Natural killer cell (primary cell): ENCODE data around the gene PHIP. TPM values are rescaled to one million over a fixed set of nuclear protein-coding genes. Genes with fewer than 3 reads are reported as not detected.
A peak's percentile ranks its signal among the peaks of the same experiment; 100 is the strongest.

ENCODE experiments used
- ATAC-seq, 3 donors: fragments of 150-1000 bp in 2 of 3; fragments of 200-7000 bp in 1 of 3; cut with Tn5 transposase; 1 replicate in 1 of 3; 2 replicates in 2 of 3; pipeline ENCODE4 v1.10.0; 2021; ENCODE audit warnings: mild to moderate bottlenecking in 2 of 3, moderate library complexity in 2 of 3
- DNase-seq, 2 donors: peaks; one replicate each; pipeline versions ENCODE4 v3.0.0 to v3.0.0-alpha.2; 2013 to 2021; ENCODE audit warnings: mixed read lengths in 1 of 2
- H3K27ac ChIP-seq: one replicate; pipeline ENCODE4 v1.5.1; 2013; ENCODE audit warnings: mild to moderate bottlenecking, low read length
- H3K27me3 ChIP-seq: one replicate; pipeline ENCODE4 v1.6.1; 2013; ENCODE audit warnings: low read length; ENCODE audit not compliant: control insufficient read depth, insufficient read depth
- H3K36me3 ChIP-seq: one replicate; pipeline ENCODE4 v1.6.1; 2013; ENCODE audit warnings: low read length; ENCODE audit not compliant: control insufficient read depth, insufficient read depth
- H3K4me1 ChIP-seq: one replicate; pipeline ENCODE4 v1.6.1; 2013; ENCODE audit warnings: low read length; ENCODE audit not compliant: control insufficient read depth, insufficient read depth
- H3K4me3 ChIP-seq: one replicate; pipeline ENCODE4 v1.5.1; 2013; ENCODE audit warnings: low read length
- H3K9me3 ChIP-seq: one replicate; pipeline ENCODE4 v1.6.1; 2013; ENCODE audit warnings: low read length; ENCODE audit not compliant: control insufficient read depth, insufficient read depth
- H3K27ac Mint-ChIP-seq, 2 donors: one replicate each; pipeline ENCODE4 v1.8.0; 2022; ENCODE audit warnings: mild to moderate bottlenecking in 2 of 2, mixed read lengths in 2 of 2, moderate library complexity in 1 of 2
- H3K27me3 Mint-ChIP-seq, 2 donors: one replicate each; pipeline ENCODE4 v1.8.0; 2022; ENCODE audit warnings: low read depth in 2 of 2, mixed read lengths in 2 of 2
- H3K36me3 Mint-ChIP-seq: one replicate; pipeline ENCODE4 v1.8.0; 2022; ENCODE audit warnings: mixed read lengths
- H3K4me1 Mint-ChIP-seq, 2 donors: one replicate each; pipeline ENCODE4 v1.8.0; 2022; ENCODE audit warnings: mixed read lengths in 2 of 2
- H3K4me3 Mint-ChIP-seq: one replicate; pipeline ENCODE4 v1.8.0; 2022; ENCODE audit warnings: mild to moderate bottlenecking, moderate library complexity, mixed read lengths
- H3K9me3 Mint-ChIP-seq, 2 donors: one replicate each; pipeline ENCODE4 v1.8.0; 2022; ENCODE audit warnings: mixed read lengths in 2 of 2
- WGBS: methylation state at CpG from one replicate; pipeline ENCODE4 v1.1.7; 2013; ENCODE audit warnings: missing lambda C conversion rate; ENCODE audit not compliant: insufficient coverage; 5-methylcytosine and 5-hydroxymethylcytosine counted together
- intact Hi-C: fragments of 100-400 bp; cut with micrococcal nuclease; formaldehyde crosslinking; loops from one replicate; pipeline ENCODE4 v1.14.2; 2022
- total RNA-seq, 4 donors: library from RNA; stranded (reverse); fragments of 120-200 nt in 1 of 4; gene quantifications; one replicate each; pipeline versions ENCODE4 v1.2.3 to v1.2.4, GENCODE V29; 2013 to 2022
- TF ChIP-seq, protein P1 (sequence below): fragments of 200-600 bp; IDR thresholded peaks from one replicate; pipeline ENCODE4 v1.8.0; 2022; ENCODE audit warnings: antibody characterized with exemption

Gene PHIP
- total RNA-seq, 3 donors from 2014 or later (not counting 1 experiment from before 2014, with no cell fraction given) = 38.5 to 45.6 (median 42.5) TPM

DNA sequence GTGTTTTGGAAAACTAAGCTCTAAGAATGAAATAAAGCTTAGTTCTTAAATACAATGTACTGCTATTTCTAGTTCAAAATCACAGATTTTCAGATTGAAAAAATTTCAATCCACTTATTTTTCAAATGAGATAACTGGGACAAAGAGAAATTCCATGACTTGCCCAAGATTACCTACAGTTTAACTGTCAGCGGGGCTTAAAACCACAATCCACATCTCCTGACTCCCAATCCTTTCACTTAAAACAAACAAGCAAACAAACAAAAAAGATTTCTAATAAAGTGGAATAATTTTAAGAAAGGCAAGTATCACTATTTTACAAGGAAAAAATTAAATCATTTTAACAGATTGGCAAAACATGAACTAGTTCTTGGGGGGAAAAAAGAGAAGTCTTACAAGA, 4.2 kb downstream of the PHIP start:
- Histone ChIP-seq H3K4me3 (no peak overlapping the region), H3K36me3 (no peaks in the 10 kb centered on the region), H3K4me1 (peaks cover 3% of the 10 kb centered on the region), H3K27ac (no peak overlapping the region), H3K27me3 (no peaks in the 10 kb centered on the region), H3K9me3 (no peaks in the 10 kb centered on the region)
- peaks cover 42 to 47% of the 10 kb centered on the region in 2 donors for H3K4me1 Mint-ChIP-seq
- peak overlapping the region; percentile 42 to 64 for H3K27ac Mint-ChIP-seq
- TF ChIP-seq, protein P1, sequence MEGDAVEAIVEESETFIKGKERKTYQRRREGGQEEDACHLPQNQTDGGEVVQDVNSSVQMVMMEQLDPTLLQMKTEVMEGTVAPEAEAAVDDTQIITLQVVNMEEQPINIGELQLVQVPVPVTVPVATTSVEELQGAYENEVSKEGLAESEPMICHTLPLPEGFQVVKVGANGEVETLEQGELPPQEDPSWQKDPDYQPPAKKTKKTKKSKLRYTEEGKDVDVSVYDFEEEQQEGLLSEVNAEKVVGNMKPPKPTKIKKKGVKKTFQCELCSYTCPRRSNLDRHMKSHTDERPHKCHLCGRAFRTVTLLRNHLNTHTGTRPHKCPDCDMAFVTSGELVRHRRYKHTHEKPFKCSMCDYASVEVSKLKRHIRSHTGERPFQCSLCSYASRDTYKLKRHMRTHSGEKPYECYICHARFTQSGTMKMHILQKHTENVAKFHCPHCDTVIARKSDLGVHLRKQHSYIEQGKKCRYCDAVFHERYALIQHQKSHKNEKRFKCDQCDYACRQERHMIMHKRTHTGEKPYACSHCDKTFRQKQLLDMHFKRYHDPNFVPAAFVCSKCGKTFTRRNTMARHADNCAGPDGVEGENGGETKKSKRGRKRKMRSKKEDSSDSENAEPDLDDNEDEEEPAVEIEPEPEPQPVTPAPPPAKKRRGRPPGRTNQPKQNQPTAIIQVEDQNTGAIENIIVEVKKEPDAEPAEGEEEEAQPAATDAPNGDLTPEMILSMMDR = no peak
- intact Hi-C loops = loop anchor here (10.0 kb wide), 1 partner anchor 931 kb away; the partner anchor contains the start of gene TTK
- no peaks in the 10 kb centered on the region for H3K27me3 Mint-ChIP-seq
- WGBS = 100% methylated on average over 1 of the region's 1 CpG
- no peak for ATAC-seq
- DNase-seq = no peak
- H3K4me3 Mint-ChIP-seq = peak overlapping the region; percentile 25
- no peaks in the 10 kb centered on the region for H3K36me3 Mint-ChIP-seq
- H3K9me3 Mint-ChIP-seq = no peaks in the 10 kb centered on the region

DNA sequence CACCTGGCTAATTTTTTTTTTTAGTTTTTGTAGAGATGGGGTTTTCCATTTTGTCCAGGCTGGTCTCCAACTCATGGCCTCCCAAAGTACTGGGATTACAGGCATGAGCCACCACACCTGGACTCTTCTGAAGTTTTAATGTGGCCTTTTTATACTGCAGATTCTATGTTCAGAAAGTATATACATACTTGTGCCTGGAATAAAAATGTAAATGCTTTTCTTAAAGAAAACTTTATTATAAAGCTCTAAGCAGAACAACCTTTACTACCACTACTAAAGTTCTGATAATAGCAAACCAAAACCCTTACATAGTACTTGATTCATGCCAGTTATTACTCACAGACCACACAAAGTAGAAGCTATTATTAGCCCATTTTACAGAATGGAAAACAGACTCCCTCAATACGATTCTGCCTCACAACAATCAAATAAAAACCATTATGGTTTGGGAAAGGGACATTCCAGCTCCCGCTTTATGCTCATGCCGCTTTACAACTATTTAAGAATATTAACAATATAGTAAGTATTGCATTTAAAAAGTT, 5.3 kb downstream of the PHIP start:
- H3K4me3 Mint-ChIP-seq = no peak overlapping the region

DNA sequence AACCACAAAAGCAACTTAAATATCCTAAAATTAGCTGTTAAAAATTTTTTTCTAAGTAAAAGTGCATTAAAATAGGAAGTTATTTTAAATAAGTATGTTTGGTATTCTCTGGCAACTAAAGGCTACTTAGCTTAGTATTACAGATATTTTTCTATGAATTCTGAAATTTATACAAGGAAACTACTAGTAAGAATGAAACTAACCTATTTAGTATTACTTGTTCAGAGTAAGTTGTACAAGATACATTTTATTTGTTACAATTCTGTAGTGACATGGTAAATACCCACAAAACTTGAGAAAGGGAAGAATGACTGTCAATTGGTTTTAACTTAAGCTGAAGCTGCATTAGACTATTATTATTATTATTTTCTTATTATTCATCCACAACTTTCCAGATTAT, 6.5 kb downstream of the PHIP start:
- H3K36me3 Mint-ChIP-seq = no peaks in the 10 kb centered on the region
- no peaks in the 10 kb centered on the region for H3K9me3 Mint-ChIP-seq
- H3K27me3 Mint-ChIP-seq = no peaks in the 10 kb centered on the region
- DNase-seq (no peak), ATAC-seq (no peak)
- peaks cover 34 to 36% of the 10 kb centered on the region in 2 donors for H3K4me1 Mint-ChIP-seq
- no peaks in the 10 kb centered on the region for H3K36me3 ChIP-seq
- H3K27ac Mint-ChIP-seq = no peak overlapping the region
- H3K27me3 ChIP-seq = no peaks in the 10 kb centered on the region
- TF ChIP-seq, protein P1 = no peak
- no peak overlapping the region for H3K4me3 ChIP-seq
- intact Hi-C loops = loop anchor here (10.0 kb wide), 1 partner anchor 933 kb away; the partner anchor contains the start of gene TTK
- H3K27ac ChIP-seq = no peak overlapping the region
- H3K9me3 ChIP-seq = no peaks in the 10 kb centered on the region
- H3K4me3 Mint-ChIP-seq = no peak overlapping the region
- peaks cover 3% of the 10 kb centered on the region for H3K4me1 ChIP-seq

More for the DNA sequence above, 5.3 kb downstream of the PHIP start:
- ATAC-seq (no peak), DNase-seq (no peak)
- Histone ChIP-seq H3K27me3 (no peaks in the 10 kb centered on the region), H3K9me3 (no peaks in the 10 kb centered on the region), H3K27ac (no peak overlapping the region), H3K4me3 (no peak overlapping the region), H3K4me1 (peaks cover 3% of the 10 kb centered on the region), H3K36me3 (no peaks in the 10 kb centered on the region)
- Mint-ChIP-seq H3K27me3 (no peaks in the 10 kb centered on the region), H3K36me3 (no peaks in the 10 kb centered on the region), H3K4me1 (peaks cover 38 to 41% of the 10 kb centered on the region in 2 donors), H3K9me3 (no peaks in the 10 kb centered on the region), H3K27ac (no peak overlapping the region)
- TF ChIP-seq, protein P1 = no peak
- intact Hi-C loops = loop anchor here (10.0 kb wide), 1 partner anchor 932 kb away; the partner anchor contains the start of gene TTK
- no CpG with 5 or more reads among the region's 3 CpGs for WGBS
